Heart right ventricle (tissue), 16 donors: Measurements from ENCODE around the gene SHC1. TPM values are rescaled to one million over a fixed set of nuclear protein-coding genes. Genes with fewer than 3 reads are reported as not detected.
"Not testable (repeated sequence)": the region's sequence is repeated elsewhere in the genome, so short reads cannot be mapped to it uniquely, and the experiment has no call there.

Experiments used
- ATAC-seq, 8 donors: fragments of 200-7000 bp; cut with Tn5 transposase; one replicate each; pipeline ENCODE4 v1.9.1; 2020; ENCODE audit warnings: mild to moderate bottlenecking in 8 of 8, moderate library complexity in 8 of 8, moderate number of reproducible peaks in 1 of 8
- DNase-seq, 2 donors: peaks; one replicate each; pipeline ENCODE4 v3.0.0-alpha.2; 2020
- H3K27ac ChIP-seq, 10 donors: fragments of 200-600 bp; sonication (generic) in 2 of 10; one replicate each; pipeline versions ENCODE4 v1.5.0 to v1.8.0; 2020 to 2022; ENCODE audit warnings: mild to moderate bottlenecking in 3 of 10
- H3K27me3 ChIP-seq, 7 donors: fragments of 200-600 bp; one replicate each; pipeline ENCODE4 v1.8.0; 2021 to 2022; ENCODE audit warnings: mild to moderate bottlenecking in 2 of 7
- H3K36me3 ChIP-seq, 9 donors: fragments of 200-600 bp; sonication (generic) in 1 of 9; one replicate each; pipeline versions ENCODE4 v1.5.0 to v1.8.0; 2020 to 2022; ENCODE audit warnings: mild to moderate bottlenecking in 2 of 9
- H3K4me1 ChIP-seq, 9 donors: fragments of 200-600 bp; sonication (generic) in 1 of 9; one replicate each; pipeline versions ENCODE4 v1.5.0 to v1.8.0; 2020 to 2022; ENCODE audit warnings: mild to moderate bottlenecking in 4 of 9
- H3K4me3 ChIP-seq, 10 donors: fragments of 200-600 bp; sonication (generic) in 2 of 10; one replicate each; pipeline versions ENCODE4 v1.5.0 to v1.8.0; 2020 to 2022; ENCODE audit warnings: mild to moderate bottlenecking in 7 of 10, moderate library complexity in 2 of 10
- H3K9me3 ChIP-seq, 11 donors: fragments of 200-600 bp in 10 of 11; sonication (generic) in 2 of 11; one replicate each; pipeline versions ENCODE4 v1.5.0 to v1.8.0; 2013 to 2022; ENCODE audit warnings: mild to moderate bottlenecking in 2 of 11, control low read depth in 1 of 11, moderate library complexity in 1 of 11
- WGBS, 2 donors: extraction: QIAGEN DNeasy Blood & Tissue Kit; methylation state at CpG; one replicate each; pipeline ENCODE4 v1.1.7; 2013; ENCODE audit warnings: inconsistent platforms in 1 of 2; 5-methylcytosine and 5-hydroxymethylcytosine counted together
- intact Hi-C, 10 donors: fragments of 100-400 bp; cut with DNase I; formaldehyde crosslinking; loops; one replicate each; pipeline versions ENCODE4 v1.11.1 to v1.14.2; 2022
- polyA plus RNA-seq, 2 donors: library from polyadenylated mRNA; stranded (reverse); fragments of 200-250 nt; gene quantifications; one replicate each; pipeline ENCODE4 v1.2.3, GENCODE V29; 2013
- total RNA-seq, 10 donors: library from RNA; stranded (reverse); fragmentation: NEBNext Ultra II Directional in 3 of 10; extraction: Animal tissue kit (Norgen Biotek cat#: 25700) in 3 of 10; gene quantifications; one replicate each; pipeline versions ENCODE4 v1.2.1 to v1.2.4, GENCODE V29; 2021 to 2023
- TF ChIP-seq, protein P1 (sequence below), 9 donors: fragments of 200-600 bp; sonication (generic) in 2 of 9; IDR thresholded peaks; one replicate each; pipeline versions ENCODE4 v1.5.0 to v1.8.0; 2021 to 2022; ENCODE audit warnings: antibody characterized with exemption in 9 of 9, mild to moderate bottlenecking in 5 of 9, moderate library complexity in 1 of 9
- donor health status: Arrhythmogenic right ventricular cardiomyopathy.
- donor health status: ischemic (EF 13 %, LVEDD 7.1; RV severe dilation, severe dysfunction).
- donor health status: healthy with polysubstance abuse.
- donor health status: DM: no; HTN: yes; CAD: no.
- donor health status: DM: no; HTN: no; CAD: no.
- donor health status: ischemic (EF 25% LVEDD 6.9; RV normal size, moderate dysfunction).
- donor health status: ischemic (EF 25% LVEDD 5.7; RV mildly dilated, moderate dysfunction).
- donor health status: healthy.
- donor health status: DM: yes; HTN: yes; CAD: no.
- donor health status: Ischemic cardiomyopathy.
- donor health status: ischemic (EF 35%, LVEDD 5.7; RV mildly dilated, moderate dysfunction).
- donor health status: nonischemic (EF 11% LVEDD 7.7; RV severe dilation, severe dysfunction).
- donor health status: DM: yes; HTN: yes; CAD: no.
- donor health status: PGD.
- donor health status: ischemic (EF 29% LVEDD 5.4; RV normal size, mild dysfunction).
- donor health status: nonischemic (EF 23%, LVEDD 6.1; RV moderate dilation, normal function).

Gene SHC1
- total and polyA plus RNA-seq, 12 donors, result 35.6 to 95.7 (median 57.7) TPM

DNA sequence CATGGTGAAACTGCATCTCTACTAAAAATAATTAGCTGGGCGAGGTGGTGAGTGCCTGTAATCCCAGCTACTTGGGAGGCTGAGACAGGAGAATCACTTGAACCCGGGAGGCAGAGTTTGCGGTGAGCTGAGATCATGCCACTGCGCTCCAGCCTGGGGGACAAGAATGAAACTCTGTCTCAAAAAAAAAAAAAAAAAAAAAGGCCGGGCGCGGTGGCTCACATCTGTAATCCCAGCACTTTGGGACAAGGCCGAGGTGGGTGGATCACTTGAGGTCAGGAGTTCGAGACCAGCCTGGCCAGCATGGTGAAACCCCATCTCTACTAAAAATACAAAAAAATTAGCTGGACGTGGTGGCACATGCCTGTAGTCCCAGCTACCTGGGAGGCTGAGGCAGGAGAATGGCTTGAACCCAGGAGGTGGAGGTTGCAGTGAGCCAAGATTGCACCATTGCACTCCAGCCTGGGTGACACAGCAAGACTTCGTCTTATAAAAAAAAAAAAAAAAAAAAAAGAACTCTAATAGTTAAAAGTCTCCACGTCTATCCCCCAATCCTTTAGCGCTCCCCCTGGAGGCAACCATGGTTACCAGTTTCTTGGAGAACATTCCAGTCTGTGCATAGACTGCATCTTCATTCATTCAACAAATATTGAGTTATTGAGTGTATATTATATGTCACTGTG is 24.9 kb upstream of the SHC1 start:
- peak in 1 of 2 donors; percentile 67 for DNase-seq
- ATAC-seq, H3K27me3 ChIP-seq, H3K9me3 ChIP-seq, H3K4me3 ChIP-seq, H3K27ac ChIP-seq: not testable (repeated sequence)
- WGBS, 2 donors, result 61 to 63% methylated on average over 12 to 13 of the region's 13 CpGs
- H3K36me3 ChIP-seq, result peaks cover 0 to 22% (median 2%) of the 10 kb centered on the region in 9 donors
- TF ChIP-seq, protein P1, sequence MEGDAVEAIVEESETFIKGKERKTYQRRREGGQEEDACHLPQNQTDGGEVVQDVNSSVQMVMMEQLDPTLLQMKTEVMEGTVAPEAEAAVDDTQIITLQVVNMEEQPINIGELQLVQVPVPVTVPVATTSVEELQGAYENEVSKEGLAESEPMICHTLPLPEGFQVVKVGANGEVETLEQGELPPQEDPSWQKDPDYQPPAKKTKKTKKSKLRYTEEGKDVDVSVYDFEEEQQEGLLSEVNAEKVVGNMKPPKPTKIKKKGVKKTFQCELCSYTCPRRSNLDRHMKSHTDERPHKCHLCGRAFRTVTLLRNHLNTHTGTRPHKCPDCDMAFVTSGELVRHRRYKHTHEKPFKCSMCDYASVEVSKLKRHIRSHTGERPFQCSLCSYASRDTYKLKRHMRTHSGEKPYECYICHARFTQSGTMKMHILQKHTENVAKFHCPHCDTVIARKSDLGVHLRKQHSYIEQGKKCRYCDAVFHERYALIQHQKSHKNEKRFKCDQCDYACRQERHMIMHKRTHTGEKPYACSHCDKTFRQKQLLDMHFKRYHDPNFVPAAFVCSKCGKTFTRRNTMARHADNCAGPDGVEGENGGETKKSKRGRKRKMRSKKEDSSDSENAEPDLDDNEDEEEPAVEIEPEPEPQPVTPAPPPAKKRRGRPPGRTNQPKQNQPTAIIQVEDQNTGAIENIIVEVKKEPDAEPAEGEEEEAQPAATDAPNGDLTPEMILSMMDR (IDR thresholded peaks at IDR 0.05), result peak in 8 of 9 donors; percentile 15 to 69 (median 52)
- intact Hi-C loops, result loop anchor here in 6 of 10 donors (5.0 kb wide), 1 partner anchor 33 kb away; the partner anchor contains the start of gene PYGO2 (in 6 of the 6)
- H3K4me1 ChIP-seq, result peaks cover 8 to 44% (median 18%) of the 10 kb centered on the region in 9 donors

DNA sequence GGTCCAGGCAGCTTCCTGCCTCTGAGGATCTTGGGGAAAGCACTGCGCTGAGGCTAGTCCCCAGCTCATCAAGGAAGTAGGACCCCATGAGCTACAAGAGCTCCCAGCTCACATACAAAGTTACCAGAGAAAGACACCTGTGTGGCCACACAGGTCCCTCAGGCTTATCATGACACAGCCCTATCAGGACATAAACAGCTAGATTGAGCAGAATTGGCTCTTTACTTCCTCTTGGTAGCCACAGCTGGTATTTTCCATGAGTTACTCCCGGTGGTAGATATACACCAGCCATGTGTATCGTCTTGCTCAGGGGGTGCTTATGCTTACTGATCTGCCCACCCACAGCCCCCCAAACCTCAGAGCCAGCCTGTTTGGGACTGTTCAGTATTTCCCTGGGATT is 24.0 kb upstream of the SHC1 start:
- H3K27ac ChIP-seq, result no peak overlapping the region
- no peak overlapping the region for H3K4me3 ChIP-seq

DNA sequence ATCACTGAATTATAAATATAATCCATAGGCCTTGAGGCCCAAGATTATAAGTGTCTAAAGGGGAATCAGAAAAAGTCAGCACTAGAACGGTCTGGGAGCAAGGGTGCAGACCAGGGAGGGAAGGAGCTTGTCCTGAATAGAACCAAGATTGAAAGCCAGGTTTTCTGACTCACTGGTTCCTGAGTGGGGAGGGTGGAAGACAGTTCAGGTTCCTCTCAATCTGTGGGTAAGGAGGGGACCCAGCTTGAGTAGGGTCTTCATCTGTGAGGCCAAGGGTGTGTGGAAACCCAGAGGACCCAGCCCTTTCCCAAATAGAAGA is 23.7 kb upstream of the SHC1 start:
- intact Hi-C loops, result no loop called here
- ATAC-seq, result no peak
- peaks cover 5 to 32% (median 7%) of the 10 kb centered on the region in 9 donors for H3K4me1 ChIP-seq
- H3K36me3 ChIP-seq, result peaks cover 0 to 35% (median 6%) of the 10 kb centered on the region in 9 donors
- WGBS, 2 donors, result 78 to 86% methylated on average over 1 of the region's 1 CpG
- no peak for DNase-seq
- no peaks in the 10 kb centered on the region for H3K9me3 ChIP-seq
- no peak overlapping the region for H3K27ac ChIP-seq
- H3K4me3 ChIP-seq, result no peak overlapping the region
- TF ChIP-seq, protein P1 (IDR thresholded peaks at IDR 0.05), result no peak
- no peaks in the 10 kb centered on the region for H3K27me3 ChIP-seq

More for the DNA sequence above, 24.0 kb upstream of the SHC1 start:
- no peak for DNase-seq
- Histone ChIP-seq H3K4me1 (peaks cover 5 to 36% (median 10%) of the 10 kb centered on the region in 9 donors), H3K27me3 (no peaks in the 10 kb centered on the region), H3K9me3 (no peaks in the 10 kb centered on the region), H3K36me3 (peaks cover 0 to 31% (median 6%) of the 10 kb centered on the region in 9 donors)
- ATAC-seq, result no peak
- intact Hi-C loops, result no loop called here
- WGBS, 2 donors, result 71 to 73% methylated on average over 3 of the region's 3 CpGs
- TF ChIP-seq, protein P1 (IDR thresholded peaks at IDR 0.05), result no peak

DNA sequence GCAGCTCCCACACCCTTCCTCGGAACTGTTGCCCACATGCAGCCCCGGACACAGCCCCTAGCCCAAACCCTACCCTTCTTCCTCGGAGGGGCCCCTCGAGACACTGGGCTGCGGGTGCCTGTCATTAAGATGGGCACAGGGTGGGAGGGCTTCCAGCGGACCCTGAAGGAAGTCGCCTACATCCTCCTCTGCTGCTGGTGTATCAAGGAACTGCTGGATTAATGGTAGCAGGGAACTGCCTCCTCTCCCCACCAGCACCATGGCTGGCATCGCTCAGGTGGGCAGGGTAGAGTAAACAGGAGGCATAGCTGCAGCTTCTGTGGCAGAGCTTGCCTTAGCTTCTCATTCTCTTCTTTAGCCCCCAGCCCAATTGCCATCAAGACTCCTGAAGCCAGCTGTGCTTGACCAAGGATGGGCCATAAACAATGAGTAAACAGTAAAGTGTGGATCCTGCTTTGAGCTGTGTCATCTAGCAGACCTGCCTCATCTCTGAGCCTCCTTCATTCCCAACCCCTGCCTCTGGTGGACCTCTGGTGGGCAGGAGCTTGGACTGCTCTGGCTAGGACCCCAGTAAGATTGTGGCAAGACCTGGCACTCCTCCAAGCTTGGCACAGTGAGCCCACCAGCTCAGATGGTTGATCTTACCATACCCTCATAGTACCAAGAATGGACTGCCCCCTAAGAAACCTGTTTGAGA is 23.2 kb upstream of the SHC1 start, which contains the start of gene LENEP:
Gene LENEP (plus strand): TSS at position 15 of the 697 bp plus-strand sequence. CDS start 22 bp downstream, at position 37.
- Histone ChIP-seq H3K27me3 (no peaks in the 10 kb centered on the region), H3K4me3 (no peak within 1 kb of the TSS), H3K9me3 (no peaks in the 10 kb centered on the region), H3K4me1 (peaks cover 0 to 27% (median 1%) of the 10 kb centered on the region in 9 donors), H3K36me3 (peaks cover 0 to 40% (median 6%) of the 10 kb centered on the region in 9 donors), H3K27ac (no peak within 1 kb of the TSS)
- DNase-seq (no peak), ATAC-seq (no peak)
- WGBS, 2 donors, result 70 to 73% methylated on average over 8 of the region's 8 CpGs
- intact Hi-C loops, result no loop called here
- TF ChIP-seq, protein P1 (IDR thresholded peaks at IDR 0.05), result no peak
